Measurements from ENCODE around the gene IFNG-AS1. TPM values are rescaled to one million over a fixed set of nuclear protein-coding genes. Genes with fewer than 3 reads are reported as not detected.

Gene IFNG-AS1
- total and polyA plus RNA-seq, 2 experiments from 2014 or later = not detected

GRCh38 chr12:68016136-68016535 is 26.9 kb downstream of the IFNG-AS1 start:
- Histone ChIP-seq H4K20me1 (ENCODE audit: insufficient read depth) (no peaks in the 10 kb centered on the region), H3K4me1 (ENCODE audit: insufficient read depth) (peaks cover 18% of the 10 kb centered on the region), H3K27ac (no peak overlapping the region), H3K9me2 (ENCODE audit: insufficient read depth) (no peaks in the 10 kb centered on the region), H3K36me3 (ENCODE audit: low read depth) (no peaks in the 10 kb centered on the region), H3K9me3 (ENCODE audit: low read depth) (no peaks in the 10 kb centered on the region), H3K9ac (no peak overlapping the region), H3F3A (ENCODE audit: insufficient read depth) (0 out of 2 replicates have a peak, but pooled peaks cover 5% of the 10 kb centered on the region), H3K27me3 (replicated peaks; ENCODE audit: insufficient read depth) (no peaks in the 10 kb centered on the region), H2AFZ (no peak overlapping the region), H3K4me2 (ENCODE audit: unreplicated experiment) (no peak overlapping the region), H3K4me3 (no peak overlapping the region), H3K79me2 (ENCODE audit: insufficient read depth) (no peaks in the 10 kb centered on the region)
- in situ Hi-C loops (cut with MboI) = no loop called here
- WGBS, 2 experiments (ENCODE audit: low coverage in 1 of 2, low lambda C conversion rate in 2 of 2, missing lambda C conversion rate in 2 of 2) = 61 to 64% methylated on average over 4 of the region's 4 CpGs
- TF ChIP-seq EZH2 (IDR thresholded peaks at IDR 0.05; ENCODE audit: insufficient read depth, poor library complexity, severe bottlenecking) (no peak), EZH2phosphoT487 (IDR thresholded peaks at IDR 0.05; ENCODE audit: insufficient read depth, low read depth) (no peak)
- no peak for DNase-seq

- H3K36me3 ChIP-seq (ENCODE audit: low read depth) = no peaks in the 10 kb centered on the region
- H3K9ac ChIP-seq = no peak overlapping the region
- H3K4me2 ChIP-seq (ENCODE audit: unreplicated experiment) = no peak overlapping the region
- H3K27ac ChIP-seq = no peak overlapping the region
- H3K27me3 ChIP-seq (replicated peaks; ENCODE audit: insufficient read depth) = no peaks in the 10 kb centered on the region
- H2AFZ ChIP-seq = no peak overlapping the region
- H3K9me3 ChIP-seq (ENCODE audit: low read depth) = no peaks in the 10 kb centered on the region
- no peaks in the 10 kb centered on the region for H3K79me2 ChIP-seq (ENCODE audit: insufficient read depth)
- H4K20me1 ChIP-seq (ENCODE audit: insufficient read depth) = no peaks in the 10 kb centered on the region
- in situ Hi-C loops (cut with MboI) = no loop called here
- no peak for TF ChIP-seq EZH2 (IDR thresholded peaks at IDR 0.05; ENCODE audit: insufficient read depth, poor library complexity, severe bottlenecking)
- no peak for TF ChIP-seq EZH2phosphoT487 (IDR thresholded peaks at IDR 0.05; ENCODE audit: insufficient read depth, low read depth)
- DNase-seq = no peak
- no peaks in the 10 kb centered on the region for H3K9me2 ChIP-seq (ENCODE audit: insufficient read depth)
- no peaks in the 10 kb centered on the region for H3F3A ChIP-seq (ENCODE audit: insufficient read depth)
- H3K4me1 ChIP-seq (ENCODE audit: insufficient read depth) = no peaks in the 10 kb centered on the region
- H3K4me3 ChIP-seq = no peak overlapping the region
These were observed 29.1 kb downstream of the IFNG-AS1 start for GRCh38 chr12:68018315-68018714.

- Histone ChIP-seq H3K9me3 (ENCODE audit: low read depth) (no peaks in the 10 kb centered on the region), H3K9me2 (ENCODE audit: insufficient read depth) (no peaks in the 10 kb centered on the region), H3K36me3 (ENCODE audit: low read depth) (no peaks in the 10 kb centered on the region), H3K4me3 (no peak overlapping the region), H3K4me2 (ENCODE audit: unreplicated experiment) (no peak overlapping the region), H4K20me1 (ENCODE audit: insufficient read depth) (no peaks in the 10 kb centered on the region), H3K9ac (no peak overlapping the region), H3K79me2 (ENCODE audit: insufficient read depth) (no peaks in the 10 kb centered on the region), H3K27ac (no peak overlapping the region), H3K4me1 (ENCODE audit: insufficient read depth) (no peaks in the 10 kb centered on the region), H2AFZ (no peak overlapping the region), H3K27me3 (replicated peaks; ENCODE audit: insufficient read depth) (no peaks in the 10 kb centered on the region), H3F3A (ENCODE audit: insufficient read depth) (no peaks in the 10 kb centered on the region)
- no peak for DNase-seq
- in situ Hi-C loops (cut with MboI) = no loop called here
- no peak for TF ChIP-seq EZH2phosphoT487 (IDR thresholded peaks at IDR 0.05; ENCODE audit: insufficient read depth, low read depth)
- no peak for TF ChIP-seq EZH2 (IDR thresholded peaks at IDR 0.05; ENCODE audit: insufficient read depth, poor library complexity, severe bottlenecking)
- WGBS, 2 experiments (ENCODE audit: low coverage in 1 of 2, low lambda C conversion rate in 2 of 2, missing lambda C conversion rate in 2 of 2) = 72 to 77% methylated on average over 6 of the region's 6 CpGs
These were observed 30.8 kb downstream of the IFNG-AS1 start for GRCh38 chr12:68020049-68020448.

GRCh38 chr12:68020699-68021098 is 31.5 kb downstream of the IFNG-AS1 start:
- Histone ChIP-seq H3K27me3 (replicated peaks; ENCODE audit: insufficient read depth) (no peaks in the 10 kb centered on the region), H3K36me3 (ENCODE audit: low read depth) (no peaks in the 10 kb centered on the region), H3F3A (ENCODE audit: insufficient read depth) (no peaks in the 10 kb centered on the region), H3K9me2 (ENCODE audit: insufficient read depth) (no peaks in the 10 kb centered on the region), H3K27ac (no peak overlapping the region), H3K9me3 (ENCODE audit: low read depth) (no peaks in the 10 kb centered on the region), H2AFZ (no peak overlapping the region), H3K9ac (no peak overlapping the region), H3K79me2 (ENCODE audit: insufficient read depth) (no peaks in the 10 kb centered on the region), H3K4me1 (ENCODE audit: insufficient read depth) (no peaks in the 10 kb centered on the region), H3K4me3 (no peak overlapping the region), H3K4me2 (ENCODE audit: unreplicated experiment) (no peak overlapping the region), H4K20me1 (ENCODE audit: insufficient read depth) (no peaks in the 10 kb centered on the region)
- 41 to 42% methylated on average over 5 of the region's 5 CpGs for WGBS, 2 experiments (ENCODE audit: low coverage in 1 of 2, low lambda C conversion rate in 2 of 2, missing lambda C conversion rate in 2 of 2)
- in situ Hi-C loops (cut with MboI) = no loop called here
- TF ChIP-seq EZH2 (IDR thresholded peaks at IDR 0.05; ENCODE audit: insufficient read depth, poor library complexity, severe bottlenecking) (no peak), EZH2phosphoT487 (IDR thresholded peaks at IDR 0.05; ENCODE audit: insufficient read depth, low read depth) (no peak)
- DNase-seq = no peak

- Histone ChIP-seq H3K9me2 (ENCODE audit: insufficient read depth) (no peaks in the 10 kb centered on the region), H2AFZ (no peak overlapping the region), H4K20me1 (ENCODE audit: insufficient read depth) (no peaks in the 10 kb centered on the region), H3K4me1 (ENCODE audit: insufficient read depth) (no peaks in the 10 kb centered on the region), H3K36me3 (ENCODE audit: low read depth) (no peaks in the 10 kb centered on the region), H3K9ac (no peak overlapping the region), H3K79me2 (ENCODE audit: insufficient read depth) (no peaks in the 10 kb centered on the region), H3K27me3 (replicated peaks; ENCODE audit: insufficient read depth) (no peaks in the 10 kb centered on the region; the same call in 1 of the 2 replicates), H3K4me2 (ENCODE audit: unreplicated experiment) (no peak overlapping the region), H3K9me3 (ENCODE audit: low read depth) (no peaks in the 10 kb centered on the region), H3K27ac (no peak overlapping the region), H3F3A (ENCODE audit: insufficient read depth) (no peaks in the 10 kb centered on the region), H3K4me3 (no peak overlapping the region)
- DNase-seq = no peak
- in situ Hi-C loops (cut with MboI) = no loop called here
- TF ChIP-seq EZH2phosphoT487 (IDR thresholded peaks at IDR 0.05; ENCODE audit: insufficient read depth, low read depth) (no peak), EZH2 (IDR thresholded peaks at IDR 0.05; ENCODE audit: insufficient read depth, poor library complexity, severe bottlenecking) (no peak)
- 64 to 71% methylated on average over 7 of the region's 7 CpGs for WGBS, 2 experiments (ENCODE audit: low coverage in 1 of 2, low lambda C conversion rate in 2 of 2, missing lambda C conversion rate in 2 of 2)
These were observed 39.4 kb downstream of the IFNG-AS1 start for GRCh38 chr12:68028647-68029046.

All from GM23248 (cell line).